Fibroblast of skin of back (primary cell): ENCODE measurements around the gene TNS2.

Experiments
- DNase-seq: peaks from one replicate; pipeline ENCODE4 v3.0.0-alpha.2; 2013

The TNS2 gene

GRCh38 chr12:53113951-53114350 lies 64.1 kb downstream of the TNS2 start:
- no peak for DNase-seq
